Measurements from ENCODE around the gene GAMT.

GAMT gene

DNA sequence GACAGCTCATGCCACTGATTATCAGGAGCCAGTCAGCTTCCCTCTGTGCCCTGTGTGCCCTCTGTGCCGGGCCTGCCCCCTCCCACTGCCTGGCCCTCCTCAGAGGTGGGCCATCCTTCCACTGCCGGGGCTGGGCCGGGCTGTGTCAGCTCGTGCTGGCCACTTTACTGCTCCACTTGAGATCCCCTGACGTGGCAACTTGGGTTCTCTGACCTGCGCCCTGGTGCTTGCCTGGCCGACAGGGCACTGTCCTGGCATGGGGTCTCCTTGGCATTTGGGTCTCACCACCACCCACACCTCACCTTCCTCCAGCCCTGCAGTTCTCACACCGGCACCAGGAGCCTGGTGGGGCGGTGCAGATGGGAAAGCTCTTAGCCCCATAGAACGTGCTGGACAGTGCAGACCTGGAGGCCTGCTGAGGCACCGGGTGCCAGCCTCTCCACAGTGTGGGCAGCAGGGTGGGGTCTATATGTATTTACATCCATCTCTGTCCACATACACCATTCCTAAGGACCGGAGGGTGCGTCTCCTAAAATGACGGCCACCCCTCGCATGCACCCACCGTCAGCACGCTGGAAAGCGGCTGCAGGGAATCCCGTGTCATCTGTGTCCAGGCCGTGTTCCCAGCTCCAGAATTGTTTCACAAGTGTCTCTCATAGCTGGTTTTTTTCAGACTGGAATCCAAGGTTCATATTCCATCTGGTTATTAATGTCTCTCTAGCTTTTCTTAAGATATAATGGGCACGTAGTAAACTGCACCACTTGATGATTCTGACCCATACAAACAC is 17.8 kb upstream of the GAMT start:
- H3K36me3 ChIP-seq (ENCODE audit: low read depth), result peaks cover 70% of the 10 kb centered on the region
- no peak for ATAC-seq (ENCODE audit: low read depth)
- no peak overlapping the region for H3K4me3 ChIP-seq (ENCODE audit: severe bottlenecking)
- H3K4me1 ChIP-seq (ENCODE audit: insufficient read depth, poor library complexity, severe bottlenecking), result peaks cover 23% of the 10 kb centered on the region
- H3K9me3 ChIP-seq (ENCODE audit: severe bottlenecking), result no peaks in the 10 kb centered on the region
- no peak overlapping the region for H3K27ac ChIP-seq (ENCODE audit: poor library complexity, severe bottlenecking)
- no peaks in the 10 kb centered on the region for H3K27me3 ChIP-seq (ENCODE audit: insufficient read depth, poor library complexity, severe bottlenecking)
- DNase-seq (ENCODE audit: low spot score), result no peak
- TF ChIP-seq, protein P1, sequence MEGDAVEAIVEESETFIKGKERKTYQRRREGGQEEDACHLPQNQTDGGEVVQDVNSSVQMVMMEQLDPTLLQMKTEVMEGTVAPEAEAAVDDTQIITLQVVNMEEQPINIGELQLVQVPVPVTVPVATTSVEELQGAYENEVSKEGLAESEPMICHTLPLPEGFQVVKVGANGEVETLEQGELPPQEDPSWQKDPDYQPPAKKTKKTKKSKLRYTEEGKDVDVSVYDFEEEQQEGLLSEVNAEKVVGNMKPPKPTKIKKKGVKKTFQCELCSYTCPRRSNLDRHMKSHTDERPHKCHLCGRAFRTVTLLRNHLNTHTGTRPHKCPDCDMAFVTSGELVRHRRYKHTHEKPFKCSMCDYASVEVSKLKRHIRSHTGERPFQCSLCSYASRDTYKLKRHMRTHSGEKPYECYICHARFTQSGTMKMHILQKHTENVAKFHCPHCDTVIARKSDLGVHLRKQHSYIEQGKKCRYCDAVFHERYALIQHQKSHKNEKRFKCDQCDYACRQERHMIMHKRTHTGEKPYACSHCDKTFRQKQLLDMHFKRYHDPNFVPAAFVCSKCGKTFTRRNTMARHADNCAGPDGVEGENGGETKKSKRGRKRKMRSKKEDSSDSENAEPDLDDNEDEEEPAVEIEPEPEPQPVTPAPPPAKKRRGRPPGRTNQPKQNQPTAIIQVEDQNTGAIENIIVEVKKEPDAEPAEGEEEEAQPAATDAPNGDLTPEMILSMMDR (IDR thresholded peaks at IDR 0.05; ENCODE audit: poor library complexity, severe bottlenecking), result no peak

DNA sequence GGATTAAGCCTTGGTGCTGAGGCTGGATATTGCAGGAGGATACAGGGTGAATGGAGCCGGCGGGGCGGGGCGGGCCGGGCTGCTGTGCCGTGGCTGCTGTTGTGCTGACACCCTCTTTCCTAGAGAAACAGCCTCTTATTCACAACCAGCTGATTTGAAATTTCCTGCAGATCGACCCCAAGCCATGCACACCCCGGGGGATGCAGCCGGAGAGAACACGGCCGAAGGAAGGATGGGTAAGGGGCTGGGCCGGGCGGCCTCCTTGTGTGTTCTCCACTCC is 17.1 kb upstream of the GAMT start:
- ATAC-seq (ENCODE audit: low read depth) (no peak), DNase-seq (ENCODE audit: low spot score) (no peak)
- Histone ChIP-seq H3K9me3 (ENCODE audit: severe bottlenecking) (no peaks in the 10 kb centered on the region), H3K27ac (ENCODE audit: poor library complexity, severe bottlenecking) (no peak overlapping the region), H3K27me3 (ENCODE audit: insufficient read depth, poor library complexity, severe bottlenecking) (no peaks in the 10 kb centered on the region), H3K4me3 (ENCODE audit: severe bottlenecking) (no peak overlapping the region), H3K4me1 (ENCODE audit: insufficient read depth, poor library complexity, severe bottlenecking) (peaks cover 23% of the 10 kb centered on the region), H3K36me3 (ENCODE audit: low read depth) (peaks cover 72% of the 10 kb centered on the region)
- TF ChIP-seq, protein P1 (IDR thresholded peaks at IDR 0.05; ENCODE audit: poor library complexity, severe bottlenecking), result no peak

DNA sequence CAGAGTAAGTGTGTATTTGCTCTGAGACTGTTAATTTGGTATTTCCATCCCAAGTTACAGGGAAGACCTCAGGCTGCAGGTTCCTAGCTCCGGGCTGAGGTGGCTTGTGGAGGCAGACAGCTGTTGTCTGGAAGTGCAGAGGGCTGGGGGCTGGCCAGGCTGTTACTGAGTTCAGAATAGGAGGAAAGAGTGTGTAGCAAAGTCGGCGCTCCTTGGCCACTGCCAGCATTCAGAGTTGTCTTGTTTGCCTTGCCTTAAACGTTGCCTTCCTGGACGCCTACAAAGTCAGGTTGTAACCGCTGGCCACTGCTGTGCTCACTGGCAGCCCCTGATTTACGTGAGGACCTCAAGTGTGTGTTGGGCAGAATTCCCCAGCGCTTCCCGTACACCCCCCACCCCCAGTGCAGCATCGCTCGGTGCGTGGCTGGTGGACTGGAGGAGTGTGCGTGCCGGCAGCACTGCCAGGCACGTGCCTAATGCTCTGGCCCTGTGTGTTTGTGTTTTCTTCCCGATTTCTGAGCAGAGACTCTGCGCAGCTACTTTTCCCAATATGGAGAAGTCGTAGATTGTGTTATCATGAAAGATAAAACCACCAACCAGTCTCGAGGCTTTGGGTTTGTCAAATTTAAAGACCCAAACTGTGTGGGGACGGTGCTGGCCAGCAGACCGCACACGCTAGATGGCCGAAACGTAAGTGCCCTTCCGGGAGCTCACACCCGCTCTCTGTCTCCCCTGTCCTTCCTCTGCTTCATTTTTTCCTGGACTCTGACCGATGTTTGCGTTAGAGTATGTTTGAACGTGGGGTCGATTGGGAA is 16.5 kb upstream of the GAMT start:
- H3K36me3 ChIP-seq (ENCODE audit: low read depth), result peaks cover 72% of the 10 kb centered on the region
- no peak for ATAC-seq (ENCODE audit: low read depth)

GRCh38 chr19:1417145-1417544 is 15.8 kb upstream of the GAMT start:
- TF ChIP-seq, protein P1 (IDR thresholded peaks at IDR 0.05; ENCODE audit: poor library complexity, severe bottlenecking), result no peak
- H3K4me3 ChIP-seq (ENCODE audit: severe bottlenecking), result no peak overlapping the region
- no peaks in the 10 kb centered on the region for H3K27me3 ChIP-seq (ENCODE audit: insufficient read depth, poor library complexity, severe bottlenecking)
- peaks cover 23% of the 10 kb centered on the region for H3K4me1 ChIP-seq (ENCODE audit: insufficient read depth, poor library complexity, severe bottlenecking)
- no peaks in the 10 kb centered on the region for H3K9me3 ChIP-seq (ENCODE audit: severe bottlenecking)
- DNase-seq (ENCODE audit: low spot score) (no peak), ATAC-seq (ENCODE audit: low read depth) (no peak)
- peak overlapping the region; percentile 74 for H3K27ac ChIP-seq (ENCODE audit: poor library complexity, severe bottlenecking)
- peaks cover 70% of the 10 kb centered on the region for H3K36me3 ChIP-seq (ENCODE audit: low read depth)

More for the DNA sequence above, 16.5 kb upstream of the GAMT start:
- DNase-seq (ENCODE audit: low spot score), result no peak
- Histone ChIP-seq H3K27me3 (ENCODE audit: insufficient read depth, poor library complexity, severe bottlenecking) (no peaks in the 10 kb centered on the region), H3K9me3 (ENCODE audit: severe bottlenecking) (no peaks in the 10 kb centered on the region), H3K4me1 (ENCODE audit: insufficient read depth, poor library complexity, severe bottlenecking) (peaks cover 23% of the 10 kb centered on the region), H3K27ac (ENCODE audit: poor library complexity, severe bottlenecking) (no peak overlapping the region), H3K4me3 (ENCODE audit: severe bottlenecking) (no peak overlapping the region)
- TF ChIP-seq, protein P1 (IDR thresholded peaks at IDR 0.05; ENCODE audit: poor library complexity, severe bottlenecking), result no peak

Data from RWPE2 (cell line).